CD4-positive, alpha-beta T cell (primary cell): ENCODE measurements around the gene RNF150. TPM values are rescaled to one million over a fixed set of nuclear protein-coding genes. Genes with fewer than 3 reads are reported as not detected.

Experiments used
- ATAC-seq: fragments of 200-7000 bp; cut with Tn5 transposase; one replicate; pipeline ENCODE4 v1.10.0; 2022; ENCODE audit warnings: mild to moderate bottlenecking; ENCODE audit not compliant: poor library complexity
- CTCF ChIA-PET: fragments of 350-600 bp; sonication (Branson Sonifier 250); formaldehyde crosslinking; loops from one replicate; lab custom pipeline; 2021; ENCODE audit warnings: antibody characterized with exemption, inconsistent platforms; lab: Charles Lee
- POLR2A ChIA-PET: fragments of 350-600 bp; sonication (Branson Sonifier 250); formaldehyde crosslinking; loops from one replicate; lab custom pipeline; 2021; ENCODE audit warnings: antibody characterized with exemption, inconsistent platforms; lab: Charles Lee
- DNase-seq, 14 experiments: peaks; one replicate each; pipeline ENCODE4 v3.0.0-alpha.2; 2013 to 2020; ENCODE audit warnings: mixed read lengths in 2 of 14
- H3K27ac ChIP-seq, 2 donors: one replicate each; pipeline versions ENCODE4 v1.5.1 to v1.7.0; 2013; ENCODE audit warnings: low read length in 2 of 2, low read depth in 1 of 2, mild to moderate bottlenecking in 1 of 2
- H3K27me3 ChIP-seq, 2 experiments: 1 replicate in 1 of 2; 2 replicates in 1 of 2; pipeline versions ENCODE4 v1.6.1 to v1.7.0; 2013; ENCODE audit warnings: low read length in 2 of 2, control low read depth in 1 of 2, mild to moderate bottlenecking in 1 of 2, moderate library complexity in 1 of 2; ENCODE audit not compliant: insufficient read depth in 2 of 2, control insufficient read depth in 1 of 2
- H3K36me3 ChIP-seq: one replicate; pipeline ENCODE4 v1.6.1; 2013; ENCODE audit warnings: low read length, control low read depth; ENCODE audit not compliant: insufficient read depth
- H3K4me1 ChIP-seq: one replicate; pipeline ENCODE4 v1.6.1; 2013; ENCODE audit warnings: low read length, control low read depth; ENCODE audit not compliant: insufficient read depth
- H3K4me3 ChIP-seq: one replicate; pipeline ENCODE4 v1.5.1; 2013; ENCODE audit warnings: mild to moderate bottlenecking, low read length, moderate library complexity
- H3K9me3 ChIP-seq, 2 experiments: 1 replicate in 1 of 2; 2 replicates in 1 of 2; pipeline versions ENCODE4 v1.6.1 to v1.7.0; 2013; ENCODE audit warnings: low read length in 2 of 2, mild to moderate bottlenecking in 2 of 2, control low read depth in 1 of 2, moderate library complexity in 1 of 2; ENCODE audit not compliant: control insufficient read depth in 1 of 2, insufficient read depth in 1 of 2
- H3K27ac Mint-ChIP-seq: one replicate; pipeline ENCODE4 v1.8.0; 2020; ENCODE audit warnings: mixed read lengths
- H3K27me3 Mint-ChIP-seq: one replicate; pipeline ENCODE4 v1.8.0; 2021; ENCODE audit warnings: mixed read lengths
- H3K36me3 Mint-ChIP-seq: one replicate; pipeline ENCODE4 v1.8.0; 2021; ENCODE audit warnings: low read depth, mixed read lengths
- H3K4me1 Mint-ChIP-seq: one replicate; pipeline ENCODE4 v1.8.0; 2021; ENCODE audit warnings: low read depth, mixed read lengths
- H3K4me3 Mint-ChIP-seq: one replicate; pipeline ENCODE4 v1.8.0; 2020; ENCODE audit warnings: mild to moderate bottlenecking, mixed read lengths
- H3K9me3 Mint-ChIP-seq: one replicate; pipeline ENCODE4 v1.8.0; 2020; ENCODE audit warnings: mixed read lengths
- CTCF ChIP-seq: fragments of 200-600 bp; IDR thresholded peaks from one replicate; pipeline ENCODE4 v1.8.0; 2022; ENCODE audit warnings: antibody characterized with exemption, mild to moderate bottlenecking
- intact Hi-C, 2 experiments: fragments of 100-400 bp; cut with DNase I in 1 of 2; cut with micrococcal nuclease in 1 of 2; formaldehyde crosslinking; loops; one replicate each; pipeline versions ENCODE4 v1.15.1 to v1.9.0; 2023 to 2025; cut with DNase I, micrococcal nuclease
- total RNA-seq, 174 experiments: library from RNA in 2 of 174; stranded (reverse) in 2 of 174; gene quantifications; one replicate each; pipeline ENCODE4 v1.2.3 and lab custom pipeline; 2021 to 2026

RNF150 gene
- total RNA-seq, 2 experiments from 2014 or later, result not detected

GRCh38 chr4:141003193-141003592 is 130.1 kb downstream of the RNF150 start:
- TF ChIP-seq CTCF, result no peak
- H3K36me3 Mint-ChIP-seq, result no peaks in the 10 kb centered on the region
- H3K27ac Mint-ChIP-seq, result no peak overlapping the region
- DNase-seq (no peak), ATAC-seq (no peak)
- H3K9me3 Mint-ChIP-seq, result no peaks in the 10 kb centered on the region
- Histone ChIP-seq H3K27ac (no peak overlapping the region), H3K27me3 (no peaks in the 10 kb centered on the region), H3K36me3 (no peaks in the 10 kb centered on the region), H3K9me3 (no peaks in the 10 kb centered on the region), H3K4me3 (no peak overlapping the region), H3K4me1 (no peaks in the 10 kb centered on the region)
- ChIA-PET CTCF (no interaction called here), POLR2A (no interaction called here)
- H3K27me3 Mint-ChIP-seq, result no peaks in the 10 kb centered on the region
- H3K4me1 Mint-ChIP-seq, result no peaks in the 10 kb centered on the region
- no peak overlapping the region for H3K4me3 Mint-ChIP-seq
- intact Hi-C loops, result no loop called here

- H3K27me3 ChIP-seq, result no peaks in the 10 kb centered on the region
- ChIA-PET CTCF (no interaction called here), POLR2A (no interaction called here)
- Mint-ChIP-seq H3K27me3 (no peaks in the 10 kb centered on the region), H3K4me3 (no peak overlapping the region), H3K9me3 (no peaks in the 10 kb centered on the region), H3K27ac (no peak overlapping the region), H3K4me1 (no peaks in the 10 kb centered on the region), H3K36me3 (no peaks in the 10 kb centered on the region)
- H3K36me3 ChIP-seq, result no peaks in the 10 kb centered on the region
- no peak overlapping the region for H3K27ac ChIP-seq
- intact Hi-C loops, result no loop called here
- no peaks in the 10 kb centered on the region for H3K4me1 ChIP-seq
- H3K9me3 ChIP-seq, result no peaks in the 10 kb centered on the region
- ATAC-seq (no peak), DNase-seq (peak in 1 of 14 experiments; percentile 19)
- TF ChIP-seq CTCF, result no peak
- no peak overlapping the region for H3K4me3 ChIP-seq
These were observed 130.9 kb downstream of the RNF150 start for GRCh38 chr4:141002323-141002805.

- no peaks in the 10 kb centered on the region for H3K4me1 Mint-ChIP-seq
- no peak overlapping the region for H3K4me3 Mint-ChIP-seq
- Histone ChIP-seq H3K4me3 (no peak overlapping the region), H3K27ac (no peak overlapping the region), H3K4me1 (no peaks in the 10 kb centered on the region), H3K27me3 (peaks cover 0 to 2% of the 10 kb centered on the region in 2 experiments), H3K9me3 (peaks cover 0 to 3% of the 10 kb centered on the region in 2 experiments), H3K36me3 (no peaks in the 10 kb centered on the region)
- DNase-seq (no peak), ATAC-seq (no peak)
- intact Hi-C loops, result no loop called here
- peaks cover 3% of the 10 kb centered on the region for H3K9me3 Mint-ChIP-seq
- no peak for TF ChIP-seq CTCF
- H3K27me3 Mint-ChIP-seq, result peaks cover 4% of the 10 kb centered on the region
- ChIA-PET POLR2A (no interaction called here), CTCF (no interaction called here)
- no peak overlapping the region for H3K27ac Mint-ChIP-seq
- H3K36me3 Mint-ChIP-seq, result no peaks in the 10 kb centered on the region
These were observed 136.5 kb downstream of the RNF150 start for GRCh38 chr4:140996766-140997165.
